GM18517 (cell line): ENCODE data around the gene U2AF1L4.
"Not testable (repeated sequence)": the region's sequence is repeated elsewhere in the genome, so short reads cannot be mapped to it uniquely, and the experiment has no call there.

Experiments
- ATAC-seq: cut with Tn5 transposase; IDR thresholded peaks from one replicate; pipeline ENCODE4 v1.9.1; 2021; ENCODE audit warnings: mild to moderate bottlenecking, moderate library complexity; ENCODE audit not compliant: unreplicated experiment

U2AF1L4 gene

DNA sequence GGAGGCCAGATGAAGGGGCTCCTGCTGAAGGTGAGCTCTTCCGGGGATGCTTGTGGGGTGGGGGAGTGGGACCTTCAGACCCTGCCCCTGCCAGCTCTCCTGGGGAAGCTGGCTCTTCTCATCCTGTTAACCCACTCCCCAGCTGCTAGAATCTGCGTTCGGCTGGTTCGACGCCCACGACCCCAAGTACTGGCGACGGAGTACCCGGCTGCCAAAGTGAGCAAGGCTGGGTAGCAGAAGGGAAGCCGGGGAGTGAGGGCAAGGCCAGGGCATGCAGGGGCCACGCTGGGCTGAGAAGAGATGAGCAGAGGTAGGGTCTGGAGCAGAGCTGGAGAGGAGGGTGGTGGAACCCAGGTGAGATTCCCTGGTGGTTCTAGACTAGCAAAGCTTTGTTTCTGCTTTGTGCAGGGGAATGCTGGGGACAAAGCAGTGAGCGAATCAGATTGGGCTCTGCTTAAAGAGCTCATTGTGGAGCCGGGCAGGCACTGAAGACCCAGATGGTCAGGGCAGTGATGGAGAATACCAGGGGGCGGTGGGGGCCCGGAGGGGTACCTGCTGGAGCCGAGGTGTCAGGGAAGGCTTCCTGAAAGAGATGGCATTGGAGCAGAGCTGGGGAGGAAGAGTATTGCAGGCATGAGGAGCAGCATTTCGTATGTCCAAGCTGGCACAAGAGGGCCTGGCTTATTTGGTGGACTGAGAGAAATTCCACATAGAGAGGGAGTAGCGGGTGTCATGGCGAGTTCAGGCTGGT lies 17.1 kb downstream of the U2AF1L4 start:
- ATAC-seq = no peak

DNA sequence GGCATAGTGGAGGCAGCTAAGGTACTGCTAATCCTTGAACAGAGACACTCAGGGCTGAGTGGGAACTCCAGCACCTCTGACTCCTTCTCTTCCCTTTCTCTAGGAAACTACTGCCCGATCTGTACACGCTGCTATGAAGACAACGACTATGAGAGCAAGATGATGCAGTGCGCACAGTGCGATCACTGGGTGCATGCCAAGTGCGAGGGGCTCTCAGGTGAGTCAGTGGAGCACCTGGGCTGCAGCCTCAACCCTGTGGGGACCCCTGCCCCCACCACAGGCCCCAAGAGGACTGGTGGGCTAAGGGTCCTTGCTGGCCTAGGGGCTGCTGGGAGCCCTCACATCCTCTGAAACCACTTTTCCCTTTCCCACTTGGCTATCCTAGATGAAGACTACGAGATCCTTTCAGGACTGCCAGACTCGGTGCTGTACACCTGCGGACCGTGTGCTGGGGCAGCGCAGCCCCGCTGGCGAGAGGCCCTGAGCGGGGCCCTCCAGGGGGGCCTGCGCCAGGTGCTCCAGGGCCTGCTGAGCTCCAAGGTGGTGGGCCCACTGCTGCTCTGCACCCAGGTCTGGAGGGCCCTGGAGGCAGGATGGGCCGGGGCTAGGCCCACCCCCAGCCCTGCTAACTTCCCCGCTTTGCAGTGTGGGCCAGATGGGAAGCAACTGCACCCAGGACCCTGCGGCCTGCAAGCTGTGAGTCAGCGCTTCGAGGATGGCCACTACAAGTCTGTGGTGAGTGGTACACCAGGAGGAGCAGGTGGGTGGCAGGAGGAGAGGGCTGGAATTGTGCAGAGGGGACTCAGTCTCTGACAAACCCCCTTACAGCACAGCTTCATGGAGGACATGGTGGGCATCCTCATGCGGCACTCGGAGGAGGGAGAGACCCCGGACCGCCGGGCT lies 17.9 kb downstream of the U2AF1L4 start:
- ATAC-seq = no peak

- ATAC-seq = no peak
Measured at GRCh38 chr19:35725216-35725861, 19.9 kb downstream of the U2AF1L4 start.

- ATAC-seq = no peak
Measured at GRCh38 chr19:35724560-35724959, 20.7 kb downstream of the U2AF1L4 start.

DNA sequence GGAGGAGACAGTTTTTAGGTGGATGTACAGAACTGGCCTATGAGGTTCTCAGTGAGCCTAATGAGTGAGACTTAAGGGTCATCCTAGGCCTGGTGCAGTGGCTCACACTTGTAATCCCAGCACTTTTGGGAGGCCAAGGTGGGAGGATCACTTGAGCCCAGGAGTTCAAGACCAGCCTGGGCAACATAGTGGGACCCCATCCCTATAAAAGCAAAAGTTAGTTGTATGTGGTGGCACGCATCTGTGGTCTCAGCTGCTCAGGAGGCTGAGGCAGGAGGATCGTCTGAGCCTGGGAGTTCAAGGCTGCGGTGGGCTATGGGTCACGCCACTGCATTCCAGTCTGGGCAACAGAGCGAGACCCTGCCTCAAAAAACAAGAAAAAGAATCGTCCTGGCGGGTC lies 21.1 kb downstream of the U2AF1L4 start:
- ATAC-seq = not testable (repeated sequence)

DNA sequence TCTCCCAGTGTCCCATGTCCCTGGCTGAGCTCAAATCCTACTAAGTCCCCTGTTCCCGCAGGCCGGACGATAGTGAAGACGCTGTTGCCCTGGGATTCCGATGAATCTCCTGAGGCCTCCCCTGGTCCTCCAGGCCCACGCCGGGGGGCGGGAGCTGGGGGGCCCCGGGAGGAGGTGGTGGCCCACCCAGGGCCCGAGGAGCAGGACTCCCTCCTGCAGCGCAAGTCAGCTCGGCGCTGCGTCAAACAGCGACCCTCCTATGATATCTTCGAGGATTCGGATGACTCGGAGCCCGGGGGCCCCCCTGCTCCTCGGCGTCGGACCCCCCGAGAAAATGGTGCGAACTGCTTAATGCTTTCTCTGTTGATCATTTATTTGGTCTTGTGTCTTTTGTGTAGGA lies 21.5 kb downstream of the U2AF1L4 start:
- ATAC-seq = no peak

DNA sequence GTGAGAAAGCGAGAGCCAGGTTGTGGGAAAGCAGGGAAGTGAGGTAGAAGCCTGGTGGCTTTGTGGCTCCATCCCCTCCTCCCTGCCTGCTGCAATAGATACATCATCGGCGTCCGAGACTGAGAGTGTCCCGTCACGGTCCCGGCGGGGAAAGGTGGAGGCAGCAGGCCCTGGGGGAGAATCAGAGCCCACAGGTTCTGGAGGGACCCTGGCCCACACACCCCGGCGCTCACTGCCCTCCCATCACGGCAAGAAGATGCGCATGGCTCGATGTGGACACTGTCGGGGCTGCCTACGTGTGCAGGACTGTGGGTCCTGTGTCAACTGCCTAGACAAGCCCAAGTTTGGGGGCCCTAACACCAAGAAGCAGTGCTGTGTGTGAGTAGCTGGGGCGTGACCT lies 22.3 kb downstream of the U2AF1L4 start:
- no peak for ATAC-seq

GRCh38 chr19:35722461-35722860 lies 22.8 kb downstream of the U2AF1L4 start:
- ATAC-seq = no peak

- ATAC-seq = no peak
Measured at GRCh38 chr19:35721374-35721773, 23.8 kb downstream of the U2AF1L4 start.

DNA sequence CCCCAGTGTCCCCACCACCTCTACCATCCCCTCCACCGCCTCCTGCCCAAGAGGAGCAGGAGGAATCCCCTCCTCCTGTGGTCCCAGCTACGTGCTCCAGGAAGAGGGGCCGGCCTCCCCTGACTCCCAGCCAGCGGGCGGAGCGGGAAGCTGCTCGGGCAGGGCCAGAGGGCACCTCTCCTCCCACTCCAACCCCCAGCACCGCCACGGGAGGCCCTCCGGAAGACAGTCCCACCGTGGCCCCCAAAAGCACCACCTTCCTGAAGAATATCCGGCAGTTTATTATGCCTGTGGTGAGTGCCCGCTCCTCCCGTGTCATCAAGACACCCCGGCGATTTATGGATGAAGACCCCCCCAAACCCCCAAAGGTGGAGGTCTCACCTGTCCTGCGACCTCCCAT lies 24.6 kb downstream of the U2AF1L4 start:
- ATAC-seq = no peak

DNA sequence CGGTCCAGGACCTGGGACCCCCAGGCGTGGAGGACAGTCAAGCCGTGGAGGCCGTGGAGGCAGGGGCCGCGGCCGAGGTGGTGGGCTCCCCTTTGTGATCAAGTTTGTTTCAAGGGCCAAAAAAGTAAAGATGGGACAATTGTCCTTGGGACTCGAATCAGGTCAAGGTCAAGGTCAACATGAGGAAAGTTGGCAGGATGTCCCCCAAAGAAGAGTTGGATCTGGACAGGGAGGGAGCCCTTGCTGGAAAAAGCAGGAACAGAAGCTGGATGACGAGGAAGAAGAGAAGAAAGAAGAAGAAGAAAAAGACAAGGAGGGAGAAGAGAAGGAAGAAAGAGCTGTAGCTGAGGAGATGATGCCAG lies 25.1 kb downstream of the U2AF1L4 start:
- no peak for ATAC-seq

DNA sequence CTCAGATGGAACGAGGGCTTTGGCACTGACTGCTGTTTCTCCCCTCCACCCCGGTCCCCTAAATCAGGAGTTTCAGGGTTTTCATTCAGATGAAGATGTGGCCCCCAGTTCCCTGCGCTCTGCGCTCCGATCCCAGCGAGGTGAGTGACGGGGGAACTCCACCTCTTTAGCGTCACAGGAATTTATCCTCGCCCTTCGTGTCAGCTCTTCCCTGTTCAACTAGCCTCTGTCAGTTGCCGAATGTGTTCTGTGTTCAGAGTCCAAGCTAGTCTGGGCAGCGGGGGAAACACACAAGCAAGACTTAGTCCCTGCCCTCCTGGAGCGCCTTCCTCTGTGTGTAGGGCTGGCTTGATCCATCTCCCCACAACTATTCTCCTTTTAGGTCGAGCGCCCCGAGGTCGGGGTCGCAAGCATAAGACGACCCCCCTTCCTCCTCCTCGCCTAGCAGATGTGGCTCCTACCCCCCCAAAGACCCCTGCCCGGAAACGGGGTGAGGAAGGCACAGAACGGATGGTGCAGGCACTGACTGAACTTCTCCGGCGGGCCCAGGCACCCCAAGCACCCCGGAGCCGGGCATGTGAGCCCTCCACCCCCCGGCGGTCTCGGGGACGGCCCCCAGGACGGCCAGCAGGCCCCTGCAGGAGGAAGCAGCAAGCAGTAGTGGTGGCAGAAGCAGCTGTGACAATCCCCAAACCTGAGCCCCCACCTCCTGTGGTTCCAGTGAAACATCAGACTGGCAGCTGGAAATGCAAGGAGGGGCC lies 25.6 kb downstream of the U2AF1L4 start:
- ATAC-seq = no peak

GRCh38 chr19:35718345-35719041 lies 26.7 kb downstream of the U2AF1L4 start:
- ATAC-seq = no peak

GRCh38 chr19:35717665-35718344 lies 27.4 kb downstream of the U2AF1L4 start, which contains the start of gene KMT2B:
KMT2B (plus strand) TSS chr19:35718003; CDS start chr19:35718019, 16 bp downstream.
- ATAC-seq = no peak

GRCh38 chr19:35716801-35717664 lies 28.2 kb downstream of the U2AF1L4 start:
- peak; percentile 53 for ATAC-seq

DNA sequence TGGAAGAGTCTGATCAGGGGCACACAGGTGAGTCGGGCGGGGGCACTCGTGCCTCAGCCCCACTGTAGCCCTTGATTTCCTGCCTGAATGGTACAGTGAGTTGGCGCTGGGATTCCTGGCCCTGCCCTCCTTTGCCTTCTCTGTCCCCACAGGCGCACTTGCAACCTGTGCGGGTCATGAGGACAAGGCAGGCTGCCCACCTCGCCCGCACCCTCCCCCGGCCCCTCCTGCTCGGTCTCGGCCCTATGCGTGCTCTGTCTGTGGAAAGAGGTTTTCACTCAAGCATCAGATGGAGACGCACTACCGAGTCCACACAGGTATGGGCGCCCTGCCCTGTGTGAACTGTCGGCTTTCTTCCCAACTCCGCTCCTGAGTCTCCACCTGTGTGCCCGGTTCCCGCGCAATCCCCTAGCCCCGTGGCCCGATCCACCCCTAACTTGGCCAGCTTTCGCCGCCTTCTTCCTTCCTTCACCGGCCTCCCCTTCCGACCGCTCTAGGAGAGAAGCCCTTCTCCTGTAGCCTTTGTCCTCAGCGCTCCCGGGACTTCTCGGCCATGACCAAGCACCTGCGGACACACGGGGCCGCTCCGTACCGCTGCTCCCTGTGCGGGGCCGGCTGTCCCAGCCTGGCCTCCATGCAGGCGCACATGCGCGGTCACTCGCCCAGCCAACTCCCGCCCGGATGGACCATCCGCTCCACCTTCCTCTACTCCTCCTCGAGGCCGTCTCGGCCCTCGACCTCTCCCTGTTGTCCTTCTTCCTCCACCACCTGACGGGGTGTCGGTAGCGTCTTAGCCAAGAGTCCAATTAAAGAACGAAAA lies 29.0 kb downstream of the U2AF1L4 start:
- ATAC-seq = peak; percentile 4

GRCh38 chr19:35715355-35715809 lies 29.8 kb downstream of the U2AF1L4 start:
- ATAC-seq = no peak
